BE2C (cell line): ENCODE measurements around the gene TMIGD2. TPM values are rescaled to one million over a fixed set of nuclear protein-coding genes. Genes with fewer than 3 reads are reported as not detected.
"Not testable (repeated sequence)": the region's sequence is repeated elsewhere in the genome, so short reads cannot be mapped to it uniquely, and the experiment has no call there.

Source experiments
- DNase-seq: peaks from one replicate; pipeline ENCODE4 v3.0.0-alpha.2; 2020
- H3K27me3 ChIP-seq: fragments of 250-450 bp; sonication (Bioruptor Pico); 2 replicates; pipeline ENCODE4 v1.5.1; 2020; ENCODE audit warnings: mild to moderate bottlenecking
- H3K36me3 ChIP-seq: fragments of 250-450 bp; sonication (Bioruptor Pico); 2 replicates; pipeline ENCODE4 v1.5.1; 2020; ENCODE audit warnings: mild to moderate bottlenecking
- H3K4me1 ChIP-seq: fragments of 250-450 bp; sonication (Bioruptor Pico); 2 replicates; pipeline ENCODE4 v1.5.1; 2020
- H3K4me3 ChIP-seq: 2 replicates; pipeline ENCODE4 v1.5.1; 2011; ENCODE audit warnings: low read depth, low read length
- H3K9me3 ChIP-seq: fragments of 250-450 bp; sonication (Bioruptor Pico); 2 replicates; pipeline ENCODE4 v1.5.1; 2020
- CTCF ChIP-seq: IDR thresholded peaks from 2 replicates; pipeline ENCODE4 v1.5.1; 2012; ENCODE audit warnings: mild to moderate bottlenecking, low read depth, low read length
- polyA plus RNA-seq: library from polyadenylated mRNA; unstranded; fragments of >200 nt; gene quantifications from one replicate; pipeline ENCODE4 v1.2.1, GENCODE V29; 2012; ENCODE audit warnings: low read depth, missing spikeins; ENCODE audit not compliant: insufficient read length, insufficient read depth

The TMIGD2 gene
- polyA plus RNA-seq = 4.5 TPM

GRCh38 chr19:4302243-4302640, at the start of gene TMIGD2:
TSS of gene TMIGD2 (minus strand) at chr19:4302389. CDS start at chr19:4302385, 4 bp downstream.
- Histone ChIP-seq H3K27me3 (no peaks in the 10 kb centered on the region), H3K4me1 (peaks cover 7% of the 10 kb centered on the region), H3K9me3 (no peaks in the 10 kb centered on the region), H3K4me3 (no peak within 1 kb of the TSS), H3K36me3 (peaks cover 13% of the 10 kb centered on the region; the same call in 1 of the 2 replicates)
- no peak for DNase-seq
- no peak for TF ChIP-seq CTCF

GRCh38 chr19:4350726-4351125, 48.5 kb upstream of the TMIGD2 start:
- TF ChIP-seq CTCF = no peak
- Histone ChIP-seq H3K4me3 (no peak overlapping the region), H3K4me1 (no peaks in the 10 kb centered on the region), H3K27me3 (no peaks in the 10 kb centered on the region), H3K9me3 (no peaks in the 10 kb centered on the region), H3K36me3 (peaks cover 6% of the 10 kb centered on the region)
- no peak for DNase-seq

- Histone ChIP-seq H3K4me3 (no peak overlapping the region), H3K36me3 (peaks cover 8% of the 10 kb centered on the region), H3K27me3 (no peaks in the 10 kb centered on the region), H3K4me1 (no peaks in the 10 kb centered on the region), H3K9me3 (no peaks in the 10 kb centered on the region)
- no peak for DNase-seq
- no peak for TF ChIP-seq CTCF
These were observed 47.9 kb upstream of the TMIGD2 start for GRCh38 chr19:4350111-4350510.

GRCh38 chr19:4349225-4349624, 47.0 kb upstream of the TMIGD2 start:
- H3K9me3 ChIP-seq, H3K36me3 ChIP-seq, H3K4me3 ChIP-seq, H3K4me1 ChIP-seq, DNase-seq, H3K27me3 ChIP-seq: not testable (repeated sequence)

- no peak for DNase-seq
- no peaks in the 10 kb centered on the region for H3K4me1 ChIP-seq
- TF ChIP-seq CTCF = no peak
- H3K27me3 ChIP-seq = no peaks in the 10 kb centered on the region
- no peak overlapping the region for H3K4me3 ChIP-seq
- H3K36me3 ChIP-seq = peaks cover 5% of the 10 kb centered on the region
- no peaks in the 10 kb centered on the region for H3K9me3 ChIP-seq
These were observed 45.3 kb upstream of the TMIGD2 start for GRCh38 chr19:4347521-4347920.

- TF ChIP-seq CTCF = no peak
- H3K27me3 ChIP-seq = no peaks in the 10 kb centered on the region
- H3K4me1 ChIP-seq = peaks cover 4% of the 10 kb centered on the region; the same call in 1 of the 2 replicates
- no peak overlapping the region for H3K4me3 ChIP-seq
- no peak for DNase-seq
- H3K36me3 ChIP-seq = peaks cover 5% of the 10 kb centered on the region
- H3K9me3 ChIP-seq = no peaks in the 10 kb centered on the region
These were observed 43.8 kb upstream of the TMIGD2 start for GRCh38 chr19:4346020-4346383.
